Neuronal stem cell (in vitro differentiated cells): Measurements from ENCODE around the gene RBKS.

Source experiments
- DNase-seq: peaks from one replicate; pipeline ENCODE4 v3.0.0-alpha.2; 2013; ENCODE audit warnings: low spot score
- H2AFZ ChIP-seq: one replicate; pipeline ENCODE4 v1.6.1; 2013; ENCODE audit warnings: mild to moderate bottlenecking, low read length, inconsistent platforms
- H2AK5ac ChIP-seq: 2 replicates; pipeline ENCODE4 v1.6.1; 2013; ENCODE audit warnings: low read depth, mild to moderate bottlenecking, inconsistent platforms, low read length, moderate library complexity, mixed read lengths
- H2BK120ac ChIP-seq: 2 replicates; pipeline ENCODE4 v1.6.1; 2013; ENCODE audit warnings: low read depth, mild to moderate bottlenecking, inconsistent platforms, low read length, moderate library complexity, mixed read lengths
- H2BK12ac ChIP-seq: one replicate; pipeline ENCODE4 v1.6.1; 2013; ENCODE audit warnings: low read length, inconsistent platforms
- H2BK15ac ChIP-seq: 2 replicates; pipeline ENCODE4 v1.6.1; 2013; ENCODE audit warnings: mild to moderate bottlenecking, low read length, inconsistent platforms, mixed read lengths
- H2BK5ac ChIP-seq: one replicate; pipeline ENCODE4 v1.6.1; 2013; ENCODE audit warnings: inconsistent platforms, mild to moderate bottlenecking, low read length, moderate library complexity
- H3K14ac ChIP-seq: one replicate; pipeline ENCODE4 v1.6.1; 2013; ENCODE audit warnings: low read length, inconsistent platforms
- H3K18ac ChIP-seq: 2 replicates; pipeline ENCODE4 v1.6.1; 2013; ENCODE audit warnings: low read length, inconsistent platforms
- H3K23ac ChIP-seq: 2 replicates; pipeline ENCODE4 v1.6.1; 2013; ENCODE audit warnings: low read depth, mild to moderate bottlenecking, mixed read lengths, low read length, inconsistent platforms; ENCODE audit not compliant: poor library complexity
- H3K27ac ChIP-seq: replicated peaks from 3 replicates; pipeline ENCODE4 v1.5.1; 2013; ENCODE audit warnings: low read length, inconsistent platforms
- H3K27me3 ChIP-seq, 3 experiments: 2 replicates each; pipeline ENCODE4 v1.6.1; 2013; ENCODE audit warnings: low read length in 3 of 3, mild to moderate bottlenecking in 2 of 3, inconsistent platforms in 1 of 3, low read depth in 1 of 3, mixed read lengths in 1 of 3, moderate library complexity in 1 of 3; ENCODE audit not compliant: control insufficient read depth in 3 of 3, insufficient read depth in 3 of 3
- H3K36me3 ChIP-seq, 2 donors: replicated peaks in 1 of 2; 2 replicates each; pipeline ENCODE4 v1.6.1; 2013; ENCODE audit warnings: low read length in 2 of 2; ENCODE audit not compliant: control insufficient read depth in 2 of 2, insufficient read depth in 2 of 2
- H3K4ac ChIP-seq: 2 replicates; pipeline ENCODE4 v1.6.1; 2013; ENCODE audit warnings: inconsistent platforms, mild to moderate bottlenecking, low read length, moderate library complexity
- H3K4me1 ChIP-seq, 2 donors: 1 replicate in 1 of 2; 2 replicates in 1 of 2; pipeline ENCODE4 v1.6.1; 2013; ENCODE audit warnings: low read length in 2 of 2, low read depth in 1 of 2; ENCODE audit not compliant: control insufficient read depth in 2 of 2, insufficient read depth in 1 of 2
- H3K4me2 ChIP-seq: one replicate; pipeline ENCODE4 v1.6.1; 2013; ENCODE audit warnings: mild to moderate bottlenecking, low read length, inconsistent platforms; ENCODE audit not compliant: insufficient read depth, poor library complexity, severe bottlenecking
- H3K4me3 ChIP-seq, 2 donors: 2 replicates each; pipeline ENCODE4 v1.5.1; 2013; ENCODE audit warnings: low read length in 2 of 2, mild to moderate bottlenecking in 2 of 2, inconsistent platforms in 1 of 2, moderate library complexity in 1 of 2
- H3K79me1 ChIP-seq: one replicate; pipeline ENCODE4 v1.6.1; 2013; ENCODE audit warnings: low read depth, mild to moderate bottlenecking, inconsistent platforms, low read length, moderate library complexity
- H3K9ac ChIP-seq: one replicate; pipeline ENCODE4 v1.6.1; 2013; ENCODE audit warnings: mild to moderate bottlenecking, low read depth, low read length, inconsistent platforms; ENCODE audit not compliant: poor library complexity
- H3K9me3 ChIP-seq, 2 donors: replicated peaks in 1 of 2; 2 replicates each; pipeline versions ENCODE3 to v1.6.1; 2013; ENCODE audit warnings: low read length in 2 of 2, mild to moderate bottlenecking in 2 of 2, inconsistent platforms in 1 of 2, low read depth in 1 of 2, mixed read lengths in 1 of 2, moderate library complexity in 1 of 2; ENCODE audit not compliant: control insufficient read depth in 2 of 2, insufficient read depth in 1 of 2
- H4K8ac ChIP-seq: one replicate; pipeline ENCODE4 v1.6.1; 2013; ENCODE audit warnings: low read depth, mild to moderate bottlenecking, inconsistent platforms, low read length, moderate library complexity
- H4K91ac ChIP-seq: one replicate; pipeline ENCODE4 v1.6.1; 2013; ENCODE audit warnings: low read length, low read depth, mild to moderate bottlenecking, inconsistent platforms; ENCODE audit not compliant: poor library complexity
- WGBS, 2 donors: extraction: QIAGEN DNeasy Blood & Tissue Kit; methylation state at CpG; one replicate each; pipeline ENCODE4 v1.1.7; 2013; ENCODE audit warnings: missing lambda C conversion rate in 2 of 2, mixed read lengths in 1 of 2; ENCODE audit not compliant: insufficient read length in 2 of 2, insufficient replicate concordance in 1 of 2; ENCODE audit errors: extremely low coverage in 2 of 2; 5-methylcytosine and 5-hydroxymethylcytosine counted together

RBKS gene

DNA sequence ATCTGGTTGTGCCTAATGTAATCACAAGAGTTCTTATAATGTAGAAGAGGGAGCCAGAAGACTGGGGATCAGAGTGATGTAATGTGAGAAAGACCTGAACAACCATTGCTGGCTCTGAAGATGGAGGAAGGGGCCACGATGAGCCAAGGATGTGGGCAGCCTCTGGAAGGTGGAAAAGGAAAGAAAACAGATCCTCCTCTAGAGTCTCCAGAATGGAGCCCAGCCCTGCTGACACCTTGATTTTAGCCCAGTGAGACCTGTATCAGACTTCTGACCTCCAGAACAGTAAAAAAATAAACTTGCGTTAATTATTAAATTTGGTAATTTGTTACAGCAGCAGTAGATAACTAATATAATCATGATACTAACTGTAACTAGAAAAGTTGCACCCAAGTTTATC, 3.1 kb downstream of the RBKS start:
- H3K4me3 ChIP-seq: no peak overlapping the region
- WGBS, 2 donors: no CpG with 5 or more reads among the region's 2 CpGs
- H3K36me3 ChIP-seq: no peaks in the 10 kb centered on the region

DNA sequence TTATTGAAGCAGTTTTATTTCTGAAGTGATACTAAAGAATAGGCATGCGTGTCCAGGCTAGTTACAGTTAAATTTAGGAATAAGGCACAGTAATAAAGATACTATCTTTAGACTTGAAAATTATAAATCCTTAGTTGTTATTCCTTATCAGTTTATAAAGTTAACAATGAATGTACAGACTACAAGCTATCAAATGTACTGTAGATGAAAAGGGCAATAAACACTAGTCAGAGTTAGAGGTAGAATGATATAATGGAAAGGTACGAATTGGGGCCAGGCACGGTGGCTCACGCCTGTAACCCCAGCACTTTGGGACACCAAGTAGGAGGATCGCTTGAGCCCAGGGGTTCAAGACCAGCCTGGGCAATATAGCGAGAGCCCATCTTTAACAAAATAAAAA, 3.9 kb downstream of the RBKS start:
- H3K4me1 ChIP-seq: peaks cover 0 to 3% of the 10 kb centered on the region in 2 donors
- H3K79me1 ChIP-seq: peaks cover 2% of the 10 kb centered on the region
- no peak overlapping the region for H3K18ac ChIP-seq
- no peak overlapping the region for H2BK5ac ChIP-seq
- no peak overlapping the region for H3K27ac ChIP-seq
- H3K27me3 ChIP-seq: no peaks in the 10 kb centered on the region
- no peak overlapping the region for H2AK5ac ChIP-seq
- no peak overlapping the region for H4K8ac ChIP-seq
- H3K4me3 ChIP-seq: no peak overlapping the region
- no CpG with 5 or more reads among the region's 6 CpGs for WGBS, 2 donors
- H2BK15ac ChIP-seq: no peak overlapping the region
- H2BK120ac ChIP-seq: no peak overlapping the region
- no peak overlapping the region for H2AFZ ChIP-seq
- no peak overlapping the region for H3K4ac ChIP-seq
- no peak overlapping the region for H4K91ac ChIP-seq
- no peak overlapping the region for H3K14ac ChIP-seq
- H3K9me3 ChIP-seq: no peaks in the 10 kb centered on the region
- no peak overlapping the region for H3K23ac ChIP-seq
- H3K9ac ChIP-seq: no peak overlapping the region
- no peak for DNase-seq
- H3K36me3 ChIP-seq: no peaks in the 10 kb centered on the region
- H3K4me2 ChIP-seq: no peak overlapping the region
- no peak overlapping the region for H2BK12ac ChIP-seq

More for the DNA sequence above, 3.1 kb downstream of the RBKS start:
- peaks cover 0 to 3% of the 10 kb centered on the region in 2 donors for H3K4me1 ChIP-seq
- peaks cover 2% of the 10 kb centered on the region for H3K79me1 ChIP-seq
- H2BK5ac ChIP-seq: no peak overlapping the region
- H4K8ac ChIP-seq: no peak overlapping the region
- no peak overlapping the region for H3K4me2 ChIP-seq
- no peak overlapping the region for H2AFZ ChIP-seq
- no peak overlapping the region for H4K91ac ChIP-seq
- H2BK15ac ChIP-seq: no peak overlapping the region
- H3K4ac ChIP-seq: no peak overlapping the region
- no peak overlapping the region for H3K18ac ChIP-seq
- no peak overlapping the region for H3K27ac ChIP-seq
- H2AK5ac ChIP-seq: no peak overlapping the region
- DNase-seq: no peak
- H3K23ac ChIP-seq: no peak overlapping the region
- no peak overlapping the region for H3K14ac ChIP-seq
- no peak overlapping the region for H2BK12ac ChIP-seq
- H2BK120ac ChIP-seq: no peak overlapping the region
- no peaks in the 10 kb centered on the region for H3K27me3 ChIP-seq
- H3K9ac ChIP-seq: no peak overlapping the region
- H3K9me3 ChIP-seq: no peaks in the 10 kb centered on the region

DNA sequence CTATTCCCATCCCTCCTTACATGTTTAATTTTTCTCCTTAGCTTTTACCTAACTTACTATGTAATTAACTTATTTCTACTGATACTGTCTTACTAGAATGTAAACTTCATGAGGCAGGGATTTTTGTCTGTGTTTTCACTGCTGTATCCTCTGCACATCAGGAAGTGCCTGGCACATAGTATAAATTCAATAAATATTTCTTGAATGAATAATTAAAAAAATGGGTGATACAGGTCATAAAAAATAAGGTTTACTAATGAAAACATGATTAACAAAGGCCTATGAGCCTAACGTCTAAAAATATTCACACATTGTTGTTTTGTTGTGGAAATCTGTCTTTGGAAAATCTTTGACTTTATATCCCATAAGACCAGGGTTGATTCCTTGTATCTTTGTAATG, 4.5 kb downstream of the RBKS start:
- Histone ChIP-seq H3K14ac (no peak overlapping the region), H3K4me3 (no peak overlapping the region), H3K4me1 (peaks cover 0 to 2% of the 10 kb centered on the region in 2 donors), H4K8ac (no peak overlapping the region), H3K4ac (no peak overlapping the region), H2AK5ac (no peak overlapping the region), H2BK120ac (no peak overlapping the region), H3K9me3 (no peaks in the 10 kb centered on the region), H3K9ac (no peak overlapping the region), H3K18ac (no peak overlapping the region), H3K27me3 (no peaks in the 10 kb centered on the region), H3K23ac (no peak overlapping the region), H2BK15ac (no peak overlapping the region), H2BK5ac (no peak overlapping the region), H3K79me1 (peaks cover 2% of the 10 kb centered on the region), H3K27ac (no peak overlapping the region), H2AFZ (no peak overlapping the region), H3K36me3 (no peaks in the 10 kb centered on the region), H3K4me2 (no peak overlapping the region), H2BK12ac (no peak overlapping the region), H4K91ac (no peak overlapping the region)
- DNase-seq: no peak
- WGBS, 2 donors: no CpG with 5 or more reads among the region's 1 CpG

- Histone ChIP-seq H3K9me3 (no peaks in the 10 kb centered on the region), H3K14ac (no peak overlapping the region), H4K8ac (no peak overlapping the region), H3K9ac (no peak overlapping the region), H3K23ac (no peak overlapping the region), H3K27ac (no peak overlapping the region), H3K4me1 (peaks cover 0 to 2% of the 10 kb centered on the region in 2 donors), H3K4me2 (no peak overlapping the region), H3K27me3 (no peaks in the 10 kb centered on the region), H2BK15ac (no peak overlapping the region), H4K91ac (no peak overlapping the region), H3K4ac (no peak overlapping the region), H3K18ac (no peak overlapping the region), H3K36me3 (no peaks in the 10 kb centered on the region), H2BK12ac (no peak overlapping the region), H2AFZ (no peak overlapping the region), H3K4me3 (no peak overlapping the region), H2BK5ac (no peak overlapping the region), H3K79me1 (peaks cover 2% of the 10 kb centered on the region), H2AK5ac (no peak overlapping the region), H2BK120ac (no peak overlapping the region)
- no peak for DNase-seq
- WGBS, 2 donors: no CpG with 5 or more reads among the region's 1 CpG
These were observed 5.0 kb downstream of the RBKS start for GRCh38 chr2:27885234-27885633.
